Endothelial cell of umbilical vein (primary cell): ENCODE data around the gene KCNE4.

Source experiments
- CTCF ChIP-seq, 2 donors: IDR thresholded peaks; 1 replicate in 1 of 2; 2 replicates in 1 of 2; pipeline ENCODE4 v1.5.1; 2011; ENCODE audit warnings: low read length in 2 of 2, mild to moderate bottlenecking in 2 of 2, moderate library complexity in 2 of 2, control low read depth in 1 of 2, inconsistent platforms in 1 of 2, low read depth in 1 of 2; ENCODE audit not compliant: insufficient read depth in 1 of 2; ENCODE audit errors: extremely low read depth in 1 of 2
- EZH2 ChIP-seq: IDR thresholded peaks from 2 replicates; pipeline ENCODE4 v1.6.1; 2012; ENCODE audit warnings: borderline replicate concordance, low read depth, mild to moderate bottlenecking, moderate library complexity, low read length, inconsistent platforms; ENCODE audit not compliant: severe bottlenecking
- FOS ChIP-seq: IDR thresholded peaks from 2 replicates; pipeline ENCODE4 v1.6.1; 2011; ENCODE audit warnings: mild to moderate bottlenecking, low read length, moderate library complexity, borderline replicate concordance; ENCODE audit not compliant: insufficient read depth
- JUN ChIP-seq: IDR thresholded peaks from 2 replicates; pipeline ENCODE4 v1.6.1; 2011; ENCODE audit warnings: borderline replicate concordance, low read depth; ENCODE audit not compliant: insufficient read length, insufficient read depth
- MYC ChIP-seq: IDR thresholded peaks from one replicate; pipeline ENCODE4 v1.6.1; 2011; ENCODE audit warnings: mild to moderate bottlenecking, low read depth, low read length
- POLR2A ChIP-seq: IDR thresholded peaks from 2 replicates; pipeline ENCODE4 v1.6.1; 2012; ENCODE audit warnings: low read depth, mild to moderate bottlenecking, control low read depth, low read length
- POLR2AphosphoS5 ChIP-seq: IDR thresholded peaks from 2 replicates; pipeline ENCODE4 v1.6.1; 2012; ENCODE audit warnings: low read depth, mild to moderate bottlenecking, control low read depth, low read length, moderate library complexity; ENCODE audit not compliant: insufficient read depth
- TF ChIP-seq, protein P1 (sequence below): IDR thresholded peaks from 2 replicates; pipeline ENCODE4 v1.6.1; 2011; ENCODE audit not compliant: insufficient read depth, insufficient read length

DNA sequence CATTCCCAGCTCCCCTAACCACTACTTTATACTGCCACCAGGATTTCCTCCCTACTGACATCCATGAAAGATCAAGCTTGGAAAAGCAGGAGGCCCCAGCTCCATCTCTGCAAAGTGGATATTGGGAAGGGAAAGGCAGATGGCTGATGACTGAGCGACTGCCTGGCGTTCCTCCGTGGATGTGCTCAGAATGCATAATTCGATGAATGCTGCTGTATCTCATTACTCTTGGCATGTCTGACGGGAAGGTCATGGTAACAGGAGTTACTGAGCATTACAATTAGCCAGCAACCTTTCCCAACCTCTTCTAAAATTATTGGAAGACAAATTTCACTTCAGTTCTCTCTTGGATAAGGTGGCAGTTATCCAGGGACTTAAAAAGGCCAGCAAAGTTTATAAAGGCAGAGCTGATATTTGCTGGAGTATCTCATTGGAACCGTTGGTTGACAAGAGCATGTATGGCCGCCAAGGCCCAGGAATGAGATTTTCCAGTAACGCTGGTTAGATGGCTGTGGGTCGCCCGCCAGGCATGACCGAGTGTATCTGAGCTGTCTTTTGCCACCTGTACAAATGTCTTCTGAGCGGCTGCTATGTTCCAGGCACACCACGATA lies 34.5 kb downstream of the KCNE4 start:
- TF ChIP-seq POLR2A (no peak), CTCF (IDR thresholded peaks at IDR 0.05; ENCODE audit: extremely low read depth in 1 of 2, insufficient read depth in 1 of 2, low read depth in 1 of 2, low read length in 2 of 2) (no peak), EZH2 (no peak), POLR2AphosphoS5 (no peak), FOS (no peak), MYC (no peak), JUN (no peak)
- TF ChIP-seq, protein P1, sequence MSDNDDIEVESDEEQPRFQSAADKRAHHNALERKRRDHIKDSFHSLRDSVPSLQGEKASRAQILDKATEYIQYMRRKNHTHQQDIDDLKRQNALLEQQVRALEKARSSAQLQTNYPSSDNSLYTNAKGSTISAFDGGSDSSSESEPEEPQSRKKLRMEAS, result no peak
